ENCODE results near the gene ITPR3.

ITPR3 gene

DNA sequence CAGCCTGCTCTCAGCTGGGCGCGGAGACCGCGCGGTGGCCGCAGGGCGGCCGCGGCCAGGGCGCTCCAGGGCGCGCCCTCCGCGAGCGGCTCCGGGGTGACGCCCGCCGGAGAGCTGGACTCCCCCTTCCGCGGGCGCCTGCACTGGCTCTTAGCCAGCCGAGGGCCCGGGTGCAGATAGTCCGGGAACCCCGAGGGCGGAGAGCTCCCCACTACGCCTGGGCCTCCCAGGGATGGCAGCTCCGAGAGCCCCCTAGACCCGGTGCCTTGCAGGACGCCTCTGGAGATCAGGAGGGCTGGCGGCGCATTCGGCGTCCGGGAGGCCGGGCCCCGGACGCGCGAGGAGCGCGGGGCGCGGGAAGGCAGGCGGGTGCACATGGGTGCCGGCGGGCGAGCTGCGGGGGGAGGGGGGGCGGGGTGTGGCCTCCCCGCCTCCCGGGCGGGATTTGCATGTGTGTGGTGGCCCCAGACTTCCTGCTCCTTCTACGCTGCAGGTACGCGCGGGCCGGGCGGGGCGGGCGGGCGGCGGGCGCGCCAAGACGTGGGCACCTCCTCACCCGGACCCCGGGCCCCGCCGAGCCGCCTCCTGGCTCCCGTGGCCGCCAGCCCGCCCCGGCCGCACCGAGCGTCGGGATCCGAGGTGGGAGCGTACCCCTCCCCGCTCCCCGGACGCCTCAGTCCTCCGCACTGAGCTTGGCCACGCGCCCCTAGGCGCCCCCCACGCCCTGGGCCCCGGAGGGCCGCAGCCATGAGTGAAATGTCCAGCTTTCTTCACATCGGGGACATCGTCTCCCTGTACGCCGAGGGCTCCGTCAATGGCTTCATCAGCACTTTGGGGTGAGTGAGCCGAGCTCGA is at the start of gene ITPR3:
ITPR3 (plus strand) TSS at position 467 of the 855 bp plus-strand sequence; CDS start at position 748, 281 bp downstream.
- DNase-seq (ENCODE audit: low read depth) = peak; percentile 93
- H3K4me3 ChIP-seq (ENCODE audit: low read depth, low read length) = peak within 1 kb of the TSS; percentile 97
- TF ChIP-seq CTCF (IDR thresholded peaks at IDR 0.05; ENCODE audit: insufficient read depth, low read depth, low read length, missing control alignments) = no peak

DNA sequence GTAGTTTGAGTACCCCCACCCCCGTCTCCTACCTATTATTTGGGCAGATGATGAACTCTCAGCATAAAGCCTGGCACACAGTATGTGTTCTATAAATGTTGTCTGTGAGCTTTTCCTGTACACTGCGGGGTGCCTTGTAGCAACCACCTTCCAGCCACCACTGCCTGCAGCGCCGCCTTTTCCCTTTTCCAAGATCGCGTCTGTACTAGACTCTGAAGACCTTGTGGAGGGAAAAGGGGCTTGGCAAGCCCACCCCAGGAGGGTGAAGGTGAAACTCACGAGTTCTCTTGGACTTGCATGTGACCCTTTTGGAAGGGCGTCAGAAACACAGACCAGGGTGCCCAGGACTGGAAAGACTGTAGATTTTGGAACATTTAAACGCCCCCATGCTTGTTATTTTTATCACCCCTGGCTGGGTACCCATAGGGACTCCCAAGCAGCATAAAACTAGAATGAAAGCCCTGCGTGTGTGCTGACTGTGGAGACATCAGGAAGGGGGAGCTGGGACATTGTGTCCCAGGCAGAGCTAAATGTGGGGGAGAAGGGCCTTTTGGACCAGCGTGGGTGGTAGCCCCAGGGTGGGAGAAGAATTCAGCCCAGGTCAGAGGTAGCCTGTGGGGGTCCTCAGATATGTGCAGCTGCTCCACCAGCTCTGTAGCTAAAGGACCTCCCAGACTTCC is 49.3 kb upstream of the ITPR3 start:
- peak overlapping the region; percentile 61 for H3K4me3 ChIP-seq (ENCODE audit: low read depth, low read length)
- TF ChIP-seq CTCF (IDR thresholded peaks at IDR 0.05; ENCODE audit: insufficient read depth, low read depth, low read length, missing control alignments) = no peak

DNA sequence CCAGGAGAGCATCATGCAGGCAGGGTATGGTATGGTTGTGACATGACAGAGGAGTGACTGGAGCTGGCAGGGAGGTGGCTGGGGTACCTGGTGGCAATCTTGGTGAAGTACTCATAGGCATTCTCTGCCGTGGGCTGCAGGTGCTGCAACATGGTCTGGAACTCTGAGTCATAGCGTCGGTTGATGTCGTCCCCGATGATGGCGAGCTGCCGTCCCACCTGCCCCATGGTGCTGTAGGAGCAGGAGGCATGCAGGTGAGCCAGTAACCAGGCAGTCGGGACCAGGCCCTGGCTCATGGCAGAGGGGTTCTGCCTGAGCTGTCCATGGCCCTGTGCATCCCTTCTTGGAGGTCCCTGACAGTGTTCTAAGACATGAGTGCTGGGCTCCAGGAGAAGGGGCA is 45.9 kb upstream of the ITPR3 start:
- no peak for DNase-seq (ENCODE audit: low read depth)
- H3K4me3 ChIP-seq (ENCODE audit: low read depth, low read length) = no peak overlapping the region
- no peak for TF ChIP-seq CTCF (IDR thresholded peaks at IDR 0.05; ENCODE audit: insufficient read depth, low read depth, low read length, missing control alignments)

More for the DNA sequence above, 49.3 kb upstream of the ITPR3 start:
- no peak for DNase-seq (ENCODE audit: low read depth)

- no peak for TF ChIP-seq CTCF (IDR thresholded peaks at IDR 0.05; ENCODE audit: insufficient read depth, low read depth, low read length, missing control alignments)
These were observed 44.5 kb upstream of the ITPR3 start for GRCh38 chr6:33576668-33577067.

GRCh38 chr6:33577106-33577535 is 44.0 kb upstream of the ITPR3 start:
- no peak overlapping the region for H3K4me3 ChIP-seq (ENCODE audit: low read depth, low read length)
- no peak for TF ChIP-seq CTCF (IDR thresholded peaks at IDR 0.05; ENCODE audit: insufficient read depth, low read depth, low read length, missing control alignments)
- DNase-seq (ENCODE audit: low read depth) = no peak

More at GRCh38 chr6:33576668-33577067, 44.5 kb upstream of the ITPR3 start:
- no peak overlapping the region for H3K4me3 ChIP-seq (ENCODE audit: low read depth, low read length)
- DNase-seq (ENCODE audit: low read depth) = no peak

- no peak for DNase-seq (ENCODE audit: low read depth)
- no peak for TF ChIP-seq CTCF (IDR thresholded peaks at IDR 0.05; ENCODE audit: insufficient read depth, low read depth, low read length, missing control alignments)
These were observed 43.4 kb upstream of the ITPR3 start for GRCh38 chr6:33577718-33578117.

More at GRCh38 chr6:33577718-33578117, 43.4 kb upstream of the ITPR3 start:
- peak overlapping the region; percentile 96 for H3K4me3 ChIP-seq (ENCODE audit: low read depth, low read length)

Measured in GM12865 (cell line).